ENCODE results near the gene CCNJL. TPM values are rescaled to one million over a fixed set of nuclear protein-coding genes. Genes with fewer than 3 reads are reported as not detected.

Gene CCNJL
- total and polyA plus RNA-seq, 4 donors = 9.1 to 22.3 (median 13.4) TPM

GRCh38 chr5:160312960-160313727, 780 bp upstream of the CCNJL start:
- Histone ChIP-seq H3K4me1 (ENCODE audit: control insufficient read depth in 5 of 5, insufficient read depth in 5 of 5, low read length in 5 of 5) (peaks cover 0 to 22% (median 11%) of the 10 kb centered on the region in 5 donors), H3K36me3 (ENCODE audit: control insufficient read depth in 4 of 4, insufficient read depth in 4 of 4, low read length in 4 of 4) (peaks cover 0 to 4% (median 1%) of the 10 kb centered on the region in 4 donors), H3K9ac (ENCODE audit: insufficient read depth in 1 of 2, low read length in 2 of 2) (peak overlapping the region in 1 of 2 donors; percentile 44), H3K4me3 (peak overlapping the region; percentile 72), H3K27me3 (ENCODE audit: control insufficient read depth in 3 of 3, insufficient read depth in 3 of 3, low read length in 2 of 3) (no peaks in the 10 kb centered on the region), H3K9me3 (ENCODE audit: control insufficient read depth in 4 of 4, insufficient read depth in 3 of 4, low read length in 3 of 4) (no peaks in the 10 kb centered on the region), H3K27ac (ENCODE audit: low read depth in 1 of 2, low read length in 1 of 2) (peak overlapping the region in 1 of 2 donors; percentile 95)
- DNase-seq (no peak), ATAC-seq (ENCODE audit: insufficient read depth, low FRiP score) (no peak)
- WGBS, 2 donors = 23 to 24% methylated on average over 8 of the region's 8 CpGs
- no peak for TF ChIP-seq CTCF (IDR thresholded peaks at IDR 0.05; ENCODE audit: control extremely low read depth, extremely low read depth)

- H3K4me1 ChIP-seq (ENCODE audit: control insufficient read depth in 5 of 5, insufficient read depth in 5 of 5, low read length in 5 of 5) = peaks cover 0 to 15% (median 7%) of the 10 kb centered on the region in 5 donors
- peak overlapping the region; percentile 72 for H3K4me3 ChIP-seq
- TF ChIP-seq CTCF (IDR thresholded peaks at IDR 0.05; ENCODE audit: control extremely low read depth, extremely low read depth) = no peak
- no peaks in the 10 kb centered on the region for H3K9me3 ChIP-seq (ENCODE audit: control insufficient read depth in 4 of 4, insufficient read depth in 3 of 4, low read length in 3 of 4)
- no peaks in the 10 kb centered on the region for H3K27me3 ChIP-seq (ENCODE audit: control insufficient read depth in 3 of 3, insufficient read depth in 3 of 3, low read length in 2 of 3)
- peak overlapping the region; percentile 25 to 95 for H3K27ac ChIP-seq (ENCODE audit: low read depth in 1 of 2, low read length in 1 of 2)
- WGBS, 2 donors = 3% methylated on average over 45 of the region's 45 CpGs
- peak in 1 of 3 donors; percentile 30 for DNase-seq
- peak overlapping the region; percentile 32 to 51 for H3K9ac ChIP-seq (ENCODE audit: insufficient read depth in 1 of 2, low read length in 2 of 2)
- H3K36me3 ChIP-seq (ENCODE audit: control insufficient read depth in 4 of 4, insufficient read depth in 4 of 4, low read length in 4 of 4) = peaks cover 3 to 8% (median 6%) of the 10 kb centered on the region in 4 donors
- ATAC-seq (ENCODE audit: insufficient read depth, low FRiP score) = peak; percentile 71
These were observed 752 bp downstream of the CCNJL start for GRCh38 chr5:160311491-160312133.

- Histone ChIP-seq H3K4me1 (ENCODE audit: control insufficient read depth in 5 of 5, insufficient read depth in 5 of 5, low read length in 5 of 5) (peaks cover 0 to 15% (median 8%) of the 10 kb centered on the region in 5 donors), H3K4me3 (no peak overlapping the region), H3K36me3 (ENCODE audit: control insufficient read depth in 4 of 4, insufficient read depth in 4 of 4, low read length in 4 of 4) (peaks cover 3 to 8% (median 6%) of the 10 kb centered on the region in 4 donors), H3K9me3 (ENCODE audit: control insufficient read depth in 4 of 4, insufficient read depth in 3 of 4, low read length in 3 of 4) (no peaks in the 10 kb centered on the region), H3K27me3 (ENCODE audit: control insufficient read depth in 3 of 3, insufficient read depth in 3 of 3, low read length in 2 of 3) (no peaks in the 10 kb centered on the region), H3K9ac (ENCODE audit: insufficient read depth in 1 of 2, low read length in 2 of 2) (no peak overlapping the region), H3K27ac (ENCODE audit: low read depth in 1 of 2, low read length in 1 of 2) (peak overlapping the region in 1 of 2 donors; percentile 35)
- DNase-seq (no peak), ATAC-seq (ENCODE audit: insufficient read depth, low FRiP score) (no peak)
- TF ChIP-seq CTCF (IDR thresholded peaks at IDR 0.05; ENCODE audit: control extremely low read depth, extremely low read depth) = no peak
- WGBS, 2 donors = 90 to 94% methylated on average over 4 of the region's 4 CpGs
These were observed 1.6 kb downstream of the CCNJL start for GRCh38 chr5:160310552-160311295.

All from lung (tissue), 12 donors.